Neural cell (in vitro differentiated cells): ENCODE measurements around the gene MACF1. TPM values are rescaled to one million over a fixed set of nuclear protein-coding genes. Genes with fewer than 3 reads are reported as not detected.

ENCODE experiments used
- H2AFZ ChIP-seq: fragments of 200-600, 300-800 bp; sonication (generic), shearing (Covaris generic); 2 replicates; pipeline ENCODE4 v1.6.0; 2014; ENCODE audit warnings: low read depth, mild to moderate bottlenecking, antibody characterized with exemption, low read length, moderate library complexity
- H3F3A ChIP-seq: fragments of 200-600 bp; shearing (Covaris generic); 2 replicates; pipeline ENCODE4 v1.6.1; 2016; ENCODE audit warnings: mild to moderate bottlenecking, moderate library complexity, mixed read lengths, antibody characterized with exemption, low read length; ENCODE audit not compliant: insufficient read depth, poor library complexity, severe bottlenecking
- H3K27ac ChIP-seq: fragments of 200-600, 300-800 bp; sonication (generic), shearing (Covaris generic); 2 replicates; pipeline ENCODE4 v1.5.1; 2014; ENCODE audit warnings: mild to moderate bottlenecking, low read length, moderate library complexity
- H3K27me3 ChIP-seq: fragments of 300-800, 200-600 bp; sonication (generic), shearing (Covaris generic); 2 replicates; pipeline ENCODE4 v1.6.0; 2014; ENCODE audit warnings: mild to moderate bottlenecking, low read depth, low read length, moderate library complexity; ENCODE audit not compliant: insufficient read depth
- H3K36me3 ChIP-seq: fragments of 300-800, 200-600 bp; sonication (generic), shearing (Covaris generic); 2 replicates; pipeline ENCODE4 v1.5.1; 2014; ENCODE audit warnings: mild to moderate bottlenecking, antibody characterized with exemption, low read length, moderate library complexity; ENCODE audit not compliant: insufficient read depth
- H3K4me2 ChIP-seq: fragments of 300-800, 200-600 bp; sonication (generic), shearing (Covaris generic); 2 replicates; pipeline ENCODE4 v1.6.0; 2014; ENCODE audit warnings: mild to moderate bottlenecking, low read length
- H3K4me3 ChIP-seq: fragments of 300-800, 200-600 bp; sonication (generic), shearing (Covaris generic); 2 replicates; pipeline ENCODE4 v1.5.1; 2014; ENCODE audit warnings: mild to moderate bottlenecking, low read length, moderate library complexity
- H3K79me2 ChIP-seq: fragments of 200-600 bp; shearing (Covaris generic); replicated peaks from 2 replicates; pipeline ENCODE4 v1.6.0; 2014; ENCODE audit warnings: mild to moderate bottlenecking, low read length, moderate library complexity; ENCODE audit not compliant: insufficient read depth
- H3K9ac ChIP-seq: fragments of 300-800, 200-600 bp; sonication (generic), shearing (Covaris generic); 2 replicates; pipeline ENCODE4 v1.6.1; 2016; ENCODE audit warnings: mild to moderate bottlenecking, low read length, mixed read lengths
- H3K9me2 ChIP-seq: fragments of 200-600 bp; shearing (Covaris generic); 2 replicates; pipeline ENCODE4 v1.6.1; 2016; ENCODE audit warnings: mild to moderate bottlenecking, low read length, mixed read lengths; ENCODE audit not compliant: insufficient read depth
- H3K9me3 ChIP-seq: fragments of 200-600, 300-800 bp; sonication (generic), shearing (Covaris generic); 2 replicates; pipeline ENCODE4 v1.6.1; 2016; ENCODE audit warnings: mild to moderate bottlenecking, mixed run types, low read length, moderate library complexity, mixed read lengths
- H4K20me1 ChIP-seq: fragments of 200-600 bp; shearing (Covaris generic); 2 replicates; pipeline ENCODE4 v1.6.1; 2016; ENCODE audit warnings: mild to moderate bottlenecking, mixed run types; ENCODE audit not compliant: insufficient read depth
- EP300 ChIP-seq: fragments of 450-650 bp; conservative IDR thresholded peaks from 2 replicates; pipeline ENCODE4 v1.6.1; 2014; ENCODE audit warnings: antibody characterized with exemption, mild to moderate bottlenecking, moderate library complexity; ENCODE audit not compliant: poor library complexity, severe bottlenecking
- EZH2 ChIP-seq: fragments of 200-600, 300-800 bp; shearing (Covaris generic), sonication (generic); IDR thresholded peaks from 2 replicates; pipeline ENCODE4 v1.6.1; 2014; ENCODE audit warnings: antibody characterized with exemption, low read length, borderline replicate concordance, mild to moderate bottlenecking; ENCODE audit not compliant: insufficient read depth, poor library complexity, severe bottlenecking
- MXI1 ChIP-seq: fragments of 450-650 bp; conservative IDR thresholded peaks from 2 replicates; pipeline ENCODE4 v1.6.1; 2014; ENCODE audit warnings: antibody characterized with exemption, mild to moderate bottlenecking; ENCODE audit not compliant: poor library complexity, severe bottlenecking
- POLR2AphosphoS5 ChIP-seq: IDR thresholded peaks from 2 replicates; pipeline ENCODE4 v1.6.1; 2012
- RAD21 ChIP-seq: fragments of 450-650 bp; conservative IDR thresholded peaks from 2 replicates; pipeline ENCODE4 v1.6.1; 2014; ENCODE audit warnings: antibody characterized with exemption, mild to moderate bottlenecking, moderate library complexity
- SMC3 ChIP-seq: fragments of 450-650 bp; conservative IDR thresholded peaks from 2 replicates; pipeline ENCODE4 v1.6.1; 2014; ENCODE audit warnings: antibody characterized with exemption, mild to moderate bottlenecking, moderate library complexity; ENCODE audit not compliant: poor library complexity
- TAF1 ChIP-seq: IDR thresholded peaks from 2 replicates; pipeline ENCODE4 v1.6.1; 2012; ENCODE audit warnings: low read depth
- polyA plus RNA-seq: library from polyadenylated mRNA; depleted of rRNA; stranded (reverse); fragments of >200 nt; gene quantifications from 2 replicates; pipeline ENCODE4 v1.2.3, GENCODE V29; 2014
- TF ChIP-seq, protein P1 (sequence below): IDR thresholded peaks from 2 replicates; pipeline ENCODE4 v1.6.1; 2012; ENCODE audit warnings: borderline replicate concordance
- TF ChIP-seq, protein P2 (sequence below): fragments of 450-650 bp; IDR thresholded peaks from 2 replicates; pipeline ENCODE4 v1.5.1; 2014; ENCODE audit warnings: antibody characterized with exemption, mild to moderate bottlenecking, moderate library complexity; ENCODE audit not compliant: poor library complexity, severe bottlenecking

MACF1 gene
- polyA plus RNA-seq, 1 donor from 2014 or later = 176 TPM

DNA sequence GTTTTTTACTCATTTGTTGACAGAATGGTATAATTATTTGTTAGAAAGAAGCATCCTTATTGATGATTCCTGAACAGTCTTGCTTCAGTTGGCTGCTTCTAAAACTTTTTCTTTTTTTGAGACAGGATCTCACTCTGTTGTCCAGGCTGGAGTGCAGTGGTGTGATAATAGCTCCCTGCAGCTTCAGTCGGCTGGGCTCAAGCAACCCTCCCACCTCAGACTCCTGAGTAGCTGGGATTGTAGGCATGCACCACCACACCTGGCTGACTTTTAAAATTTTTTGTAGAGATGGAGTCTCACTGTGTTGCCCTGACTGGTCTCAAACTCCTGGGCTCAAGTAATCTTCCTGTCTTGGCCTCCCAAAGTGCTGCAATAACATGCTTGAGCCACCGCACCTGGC lies 38.8 kb downstream of the MACF1 start:
- Histone ChIP-seq H3K27ac (no peak overlapping the region), H3K4me2 (no peak overlapping the region), H3K4me3 (no peak overlapping the region), H4K20me1 (no peaks in the 10 kb centered on the region), H3K36me3 (peaks cover 3% of the 10 kb centered on the region), H2AFZ (no peak overlapping the region), H3K9ac (no peak overlapping the region), H3K9me2 (no peaks in the 10 kb centered on the region), H3K79me2 (peaks cover 10% of the 10 kb centered on the region), H3K27me3 (no peaks in the 10 kb centered on the region), H3F3A (no peaks in the 10 kb centered on the region), H3K9me3 (no peaks in the 10 kb centered on the region)
- no peak for TF ChIP-seq MXI1
- no peak for TF ChIP-seq EZH2
- no peak for TF ChIP-seq RAD21
- TF ChIP-seq EP300 = no peak
- no peak for TF ChIP-seq POLR2AphosphoS5
- no peak for TF ChIP-seq TAF1
- TF ChIP-seq SMC3 = no peak
- TF ChIP-seq, protein P1, sequence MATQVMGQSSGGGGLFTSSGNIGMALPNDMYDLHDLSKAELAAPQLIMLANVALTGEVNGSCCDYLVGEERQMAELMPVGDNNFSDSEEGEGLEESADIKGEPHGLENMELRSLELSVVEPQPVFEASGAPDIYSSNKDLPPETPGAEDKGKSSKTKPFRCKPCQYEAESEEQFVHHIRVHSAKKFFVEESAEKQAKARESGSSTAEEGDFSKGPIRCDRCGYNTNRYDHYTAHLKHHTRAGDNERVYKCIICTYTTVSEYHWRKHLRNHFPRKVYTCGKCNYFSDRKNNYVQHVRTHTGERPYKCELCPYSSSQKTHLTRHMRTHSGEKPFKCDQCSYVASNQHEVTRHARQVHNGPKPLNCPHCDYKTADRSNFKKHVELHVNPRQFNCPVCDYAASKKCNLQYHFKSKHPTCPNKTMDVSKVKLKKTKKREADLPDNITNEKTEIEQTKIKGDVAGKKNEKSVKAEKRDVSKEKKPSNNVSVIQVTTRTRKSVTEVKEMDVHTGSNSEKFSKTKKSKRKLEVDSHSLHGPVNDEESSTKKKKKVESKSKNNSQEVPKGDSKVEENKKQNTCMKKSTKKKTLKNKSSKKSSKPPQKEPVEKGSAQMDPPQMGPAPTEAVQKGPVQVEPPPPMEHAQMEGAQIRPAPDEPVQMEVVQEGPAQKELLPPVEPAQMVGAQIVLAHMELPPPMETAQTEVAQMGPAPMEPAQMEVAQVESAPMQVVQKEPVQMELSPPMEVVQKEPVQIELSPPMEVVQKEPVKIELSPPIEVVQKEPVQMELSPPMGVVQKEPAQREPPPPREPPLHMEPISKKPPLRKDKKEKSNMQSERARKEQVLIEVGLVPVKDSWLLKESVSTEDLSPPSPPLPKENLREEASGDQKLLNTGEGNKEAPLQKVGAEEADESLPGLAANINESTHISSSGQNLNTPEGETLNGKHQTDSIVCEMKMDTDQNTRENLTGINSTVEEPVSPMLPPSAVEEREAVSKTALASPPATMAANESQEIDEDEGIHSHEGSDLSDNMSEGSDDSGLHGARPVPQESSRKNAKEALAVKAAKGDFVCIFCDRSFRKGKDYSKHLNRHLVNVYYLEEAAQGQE = no peak
- TF ChIP-seq, protein P2, sequence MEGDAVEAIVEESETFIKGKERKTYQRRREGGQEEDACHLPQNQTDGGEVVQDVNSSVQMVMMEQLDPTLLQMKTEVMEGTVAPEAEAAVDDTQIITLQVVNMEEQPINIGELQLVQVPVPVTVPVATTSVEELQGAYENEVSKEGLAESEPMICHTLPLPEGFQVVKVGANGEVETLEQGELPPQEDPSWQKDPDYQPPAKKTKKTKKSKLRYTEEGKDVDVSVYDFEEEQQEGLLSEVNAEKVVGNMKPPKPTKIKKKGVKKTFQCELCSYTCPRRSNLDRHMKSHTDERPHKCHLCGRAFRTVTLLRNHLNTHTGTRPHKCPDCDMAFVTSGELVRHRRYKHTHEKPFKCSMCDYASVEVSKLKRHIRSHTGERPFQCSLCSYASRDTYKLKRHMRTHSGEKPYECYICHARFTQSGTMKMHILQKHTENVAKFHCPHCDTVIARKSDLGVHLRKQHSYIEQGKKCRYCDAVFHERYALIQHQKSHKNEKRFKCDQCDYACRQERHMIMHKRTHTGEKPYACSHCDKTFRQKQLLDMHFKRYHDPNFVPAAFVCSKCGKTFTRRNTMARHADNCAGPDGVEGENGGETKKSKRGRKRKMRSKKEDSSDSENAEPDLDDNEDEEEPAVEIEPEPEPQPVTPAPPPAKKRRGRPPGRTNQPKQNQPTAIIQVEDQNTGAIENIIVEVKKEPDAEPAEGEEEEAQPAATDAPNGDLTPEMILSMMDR = no peak

DNA sequence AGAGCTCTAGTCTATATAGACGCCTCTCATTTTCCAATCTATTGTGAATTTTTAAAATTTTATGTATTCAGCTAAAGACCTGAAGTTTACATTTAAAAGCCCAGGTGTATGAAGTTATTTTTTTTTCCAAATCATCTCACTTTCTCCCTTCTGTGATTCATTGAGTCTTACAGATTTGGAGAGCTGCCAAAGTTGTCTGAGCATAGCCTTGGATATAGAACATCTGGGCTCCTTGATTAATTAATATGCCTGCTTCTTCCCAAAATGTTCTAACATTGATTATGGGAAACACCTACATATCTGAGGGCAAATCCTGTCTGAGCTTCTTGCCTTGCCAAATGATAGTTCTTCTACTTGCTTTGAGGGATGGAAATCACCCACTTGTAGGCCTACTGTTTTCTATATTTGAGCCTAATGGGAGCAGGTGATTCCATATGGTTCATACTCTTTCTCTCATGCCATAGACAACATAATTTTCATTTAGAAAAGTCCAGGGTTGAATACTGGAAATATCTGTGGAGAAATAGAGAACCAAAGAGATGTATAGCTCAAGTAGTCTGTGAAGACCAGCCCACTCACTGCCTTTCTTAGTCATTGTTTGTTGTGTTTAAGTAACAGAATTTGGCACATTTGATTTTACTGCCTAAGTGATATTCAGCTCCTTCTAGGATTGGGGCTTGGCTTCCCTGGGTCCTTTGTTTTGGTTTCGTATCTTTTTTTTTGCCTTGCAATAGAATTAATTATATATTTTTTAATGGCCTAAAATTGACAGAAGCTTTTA lies 46.2 kb downstream of the MACF1 start:
- peaks cover 12% of the 10 kb centered on the region for H3K79me2 ChIP-seq
- H3F3A ChIP-seq = no peaks in the 10 kb centered on the region
- H3K9me2 ChIP-seq = no peaks in the 10 kb centered on the region
- no peak overlapping the region for H3K4me2 ChIP-seq
- H3K9ac ChIP-seq = no peak overlapping the region
- H3K27me3 ChIP-seq = no peaks in the 10 kb centered on the region
- H4K20me1 ChIP-seq = no peaks in the 10 kb centered on the region
- no peak for TF ChIP-seq TAF1
- TF ChIP-seq, protein P1 = no peak
- no peak for TF ChIP-seq EP300
- TF ChIP-seq RAD21 = no peak
- TF ChIP-seq EZH2 = no peak
- no peak for TF ChIP-seq POLR2AphosphoS5
- no peak for TF ChIP-seq MXI1
- TF ChIP-seq SMC3 = no peak
- TF ChIP-seq, protein P2 = no peak
- no peak overlapping the region for H3K4me3 ChIP-seq
- peaks cover 10% of the 10 kb centered on the region for H3K36me3 ChIP-seq
- H3K27ac ChIP-seq = no peak overlapping the region
- no peaks in the 10 kb centered on the region for H3K9me3 ChIP-seq
- no peak overlapping the region for H2AFZ ChIP-seq
